Neural crest cell (in vitro differentiated cells): Measurements from ENCODE around the gene C19orf67. TPM values are rescaled to one million over a fixed set of nuclear protein-coding genes. Genes with fewer than 3 reads are reported as not detected.

Source experiments
- DNase-seq: peaks from one replicate; pipeline ENCODE4 v3.0.0; 2021; ENCODE audit warnings: low read depth, mixed read lengths, low spot score
- H3K27ac Mint-ChIP-seq: one replicate; pipeline ENCODE4 v1.8.0; 2021; ENCODE audit warnings: mild to moderate bottlenecking, mixed read lengths; ENCODE audit not compliant: unreplicated experiment
- H3K27me3 Mint-ChIP-seq: 2 replicates; pipeline ENCODE4 v1.8.0; 2021; ENCODE audit warnings: low read depth, mild to moderate bottlenecking, mixed read lengths
- H3K36me3 Mint-ChIP-seq: 2 replicates; pipeline ENCODE4 v1.8.0; 2021; ENCODE audit warnings: low read depth, mild to moderate bottlenecking, mixed read lengths
- H3K4me1 Mint-ChIP-seq: 2 replicates; pipeline ENCODE4 v1.8.0; 2021; ENCODE audit warnings: mixed read lengths
- H3K4me3 Mint-ChIP-seq: one replicate; pipeline ENCODE4 v1.8.0; 2021; ENCODE audit warnings: mild to moderate bottlenecking, mixed read lengths
- H3K9me3 Mint-ChIP-seq: 2 replicates; pipeline ENCODE4 v1.8.0; 2021; ENCODE audit warnings: mixed read lengths
- total RNA-seq: library from RNA; stranded (reverse); gene quantifications from 2 replicates; pipeline ENCODE4 v1.2.1, GENCODE V29; 2021
- TF ChIP-seq, protein P1 (sequence below): fragments of 200-600 bp; sonication (generic); conservative IDR thresholded peaks from 2 replicates; pipeline ENCODE4 v1.5.0; 2021; ENCODE audit warnings: antibody characterized with exemption, mild to moderate bottlenecking

The C19orf67 gene
- total RNA-seq, 1 donor from 2014 or later: not detected

DNA sequence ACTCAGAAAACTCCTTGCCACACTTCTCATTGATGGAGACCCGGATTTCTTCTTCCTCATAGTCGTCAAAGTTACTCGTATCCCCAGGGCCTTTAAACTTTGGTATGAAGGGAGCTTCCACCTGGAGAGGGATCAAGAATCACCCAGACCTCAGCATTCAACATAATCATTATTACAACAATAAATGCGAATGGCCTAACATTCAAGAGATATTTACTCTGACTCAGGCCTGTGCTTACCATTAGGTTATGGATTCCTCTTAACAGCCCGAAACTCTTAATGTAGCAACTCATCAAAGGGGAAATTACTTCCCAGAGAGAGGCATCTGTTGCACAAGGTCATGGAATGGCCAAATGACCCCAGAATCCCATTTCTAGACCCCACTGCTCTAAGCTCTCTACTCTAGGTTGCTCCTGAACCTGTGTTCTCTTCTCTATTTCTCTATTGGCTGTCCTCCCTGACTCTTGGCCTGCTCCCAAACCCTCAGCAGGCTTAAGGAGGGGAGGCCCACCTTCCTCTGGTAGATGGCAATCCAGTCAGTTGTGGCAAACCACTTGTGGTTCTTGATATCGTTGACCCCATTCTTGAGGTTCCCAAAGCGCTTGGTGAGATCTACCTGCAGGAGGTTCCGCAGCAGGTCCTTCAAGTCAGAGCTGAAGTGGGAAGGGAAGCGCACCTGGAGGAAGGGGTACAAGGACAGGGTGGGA, 7.7 kb upstream of the C19orf67 start:
- H3K4me1 Mint-ChIP-seq: peaks cover 14% of the 10 kb centered on the region
- TF ChIP-seq, protein P1, sequence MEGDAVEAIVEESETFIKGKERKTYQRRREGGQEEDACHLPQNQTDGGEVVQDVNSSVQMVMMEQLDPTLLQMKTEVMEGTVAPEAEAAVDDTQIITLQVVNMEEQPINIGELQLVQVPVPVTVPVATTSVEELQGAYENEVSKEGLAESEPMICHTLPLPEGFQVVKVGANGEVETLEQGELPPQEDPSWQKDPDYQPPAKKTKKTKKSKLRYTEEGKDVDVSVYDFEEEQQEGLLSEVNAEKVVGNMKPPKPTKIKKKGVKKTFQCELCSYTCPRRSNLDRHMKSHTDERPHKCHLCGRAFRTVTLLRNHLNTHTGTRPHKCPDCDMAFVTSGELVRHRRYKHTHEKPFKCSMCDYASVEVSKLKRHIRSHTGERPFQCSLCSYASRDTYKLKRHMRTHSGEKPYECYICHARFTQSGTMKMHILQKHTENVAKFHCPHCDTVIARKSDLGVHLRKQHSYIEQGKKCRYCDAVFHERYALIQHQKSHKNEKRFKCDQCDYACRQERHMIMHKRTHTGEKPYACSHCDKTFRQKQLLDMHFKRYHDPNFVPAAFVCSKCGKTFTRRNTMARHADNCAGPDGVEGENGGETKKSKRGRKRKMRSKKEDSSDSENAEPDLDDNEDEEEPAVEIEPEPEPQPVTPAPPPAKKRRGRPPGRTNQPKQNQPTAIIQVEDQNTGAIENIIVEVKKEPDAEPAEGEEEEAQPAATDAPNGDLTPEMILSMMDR: no peak
- peak overlapping the region; percentile 88 for H3K4me3 Mint-ChIP-seq
- peaks cover 3% of the 10 kb centered on the region for H3K27me3 Mint-ChIP-seq
- H3K27ac Mint-ChIP-seq: no peak overlapping the region
- peaks cover 29% of the 10 kb centered on the region for H3K36me3 Mint-ChIP-seq
- DNase-seq: no peak
- H3K9me3 Mint-ChIP-seq: peaks cover 8% of the 10 kb centered on the region

GRCh38 chr19:14091813-14092462, 6.4 kb upstream of the C19orf67 start:
- peaks cover 24% of the 10 kb centered on the region for H3K36me3 Mint-ChIP-seq
- peaks cover 3% of the 10 kb centered on the region for H3K27me3 Mint-ChIP-seq
- H3K4me3 Mint-ChIP-seq: peak overlapping the region; percentile 98
- H3K27ac Mint-ChIP-seq: no peak overlapping the region
- TF ChIP-seq, protein P1: no peak
- peaks cover 14% of the 10 kb centered on the region for H3K4me1 Mint-ChIP-seq
- peaks cover 8% of the 10 kb centered on the region for H3K9me3 Mint-ChIP-seq
- DNase-seq: no peak

DNA sequence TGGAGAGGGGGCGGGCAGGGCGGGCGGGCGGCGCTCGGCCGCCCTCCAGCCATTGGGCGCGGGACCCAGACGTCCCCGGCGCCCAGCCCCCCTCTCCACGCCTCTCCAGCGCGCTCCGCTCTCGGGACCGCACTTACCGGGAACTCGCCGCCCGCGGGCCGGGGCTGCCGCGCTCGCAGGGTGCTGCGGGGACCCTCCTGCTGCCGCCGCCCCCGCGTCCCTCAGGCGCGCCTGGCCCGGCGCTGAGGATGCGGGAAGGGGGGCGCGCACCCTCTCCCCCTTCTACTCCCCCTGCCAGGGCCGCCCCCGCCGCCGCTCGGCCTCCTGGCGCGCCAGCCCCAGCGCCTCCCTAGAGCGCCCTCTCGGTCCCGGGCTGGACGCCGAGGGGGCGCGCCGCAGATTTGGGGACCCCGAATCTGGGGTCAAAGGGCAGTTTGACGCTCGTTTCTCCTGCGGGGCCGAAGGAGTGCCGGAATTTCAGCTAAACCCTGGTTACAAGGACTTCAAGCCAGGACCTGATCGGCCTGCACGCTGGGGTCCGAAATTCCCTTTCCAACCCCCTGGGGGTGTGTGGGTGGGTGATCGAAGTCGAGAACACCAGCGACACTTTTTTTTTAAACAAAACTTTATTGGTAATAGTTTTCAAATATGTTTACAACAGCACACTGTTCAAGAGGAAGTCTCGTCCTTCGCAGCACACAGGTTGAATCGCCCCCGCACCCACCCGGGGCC, 5.7 kb upstream of the C19orf67 start:
- TF ChIP-seq, protein P1: peak; percentile 44
- H3K36me3 Mint-ChIP-seq: peaks cover 20% of the 10 kb centered on the region
- peak overlapping the region; percentile 98 for H3K4me3 Mint-ChIP-seq
- peaks cover 14% of the 10 kb centered on the region for H3K4me1 Mint-ChIP-seq
- peaks cover 3% of the 10 kb centered on the region for H3K27me3 Mint-ChIP-seq
- peaks cover 8% of the 10 kb centered on the region for H3K9me3 Mint-ChIP-seq
- H3K27ac Mint-ChIP-seq: peak overlapping the region; percentile 86
- peak; percentile 44 for DNase-seq

DNA sequence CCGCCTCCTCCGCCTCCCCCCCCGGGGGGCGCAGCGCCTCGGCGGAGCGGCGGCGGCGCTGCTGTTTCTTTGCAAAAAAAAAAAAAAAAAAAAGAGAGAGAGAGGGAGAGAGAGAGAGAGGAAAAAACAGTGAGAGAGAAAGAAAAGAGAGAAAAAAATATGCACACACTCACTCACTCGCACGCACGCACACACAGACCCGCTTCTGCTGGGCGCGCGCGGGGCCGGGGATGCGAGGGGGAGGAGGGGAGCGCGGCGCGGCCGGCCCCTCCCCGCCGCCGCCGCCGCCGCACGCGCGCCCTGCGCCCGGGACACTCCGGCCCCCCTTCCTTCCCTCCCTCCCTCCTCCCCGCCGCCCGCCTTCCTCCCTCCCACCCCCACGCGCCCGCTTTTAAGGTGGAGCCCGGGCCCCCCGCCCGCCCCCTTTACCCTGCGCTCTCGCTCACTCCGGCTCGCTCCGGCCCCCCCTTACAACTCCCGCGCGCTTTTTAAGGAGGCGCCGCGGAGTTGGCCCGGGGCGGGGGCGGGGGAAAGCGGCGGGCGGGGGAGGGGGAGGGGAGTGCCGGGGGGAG, 5.0 kb upstream of the C19orf67 start, which contains the start of gene SAMD1:
SAMD1 (minus strand) TSS at position 243 of the 572 bp plus-strand sequence.
- TF ChIP-seq, protein P1: no peak
- Mint-ChIP-seq H3K4me1 (peaks cover 14% of the 10 kb centered on the region), H3K9me3 (peaks cover 8% of the 10 kb centered on the region), H3K4me3 (peak within 1 kb of the TSS; percentile 98), H3K27me3 (peaks cover 3% of the 10 kb centered on the region), H3K36me3 (peaks cover 20% of the 10 kb centered on the region), H3K27ac (peak within 1 kb of the TSS; percentile 86)
- peak; percentile 58 for DNase-seq
